ENCODE data around the gene ARPC2. TPM values are rescaled to one million over a fixed set of nuclear protein-coding genes. Genes with fewer than 3 reads are reported as not detected.

Gene ARPC2
- total RNA-seq, 2 experiments from 2014 or later: 461 to 475 TPM

- Mint-ChIP-seq H3K4me3 (no peak overlapping the region), H3K4me1 (ENCODE audit: low read depth) (peaks cover 35% of the 10 kb centered on the region), H3K9me3 (no peaks in the 10 kb centered on the region), H3K27me3 (ENCODE audit: low read depth) (no peaks in the 10 kb centered on the region), H3K36me3 (ENCODE audit: low read depth) (peaks cover 71% of the 10 kb centered on the region), H3K27ac (peak overlapping the region; percentile 65)
- CTCF ChIA-PET: interaction anchor here (0.6 to 2.1 kb wide), 4 partner anchors 10 to 38 kb away, joined by 3 to 6 read pairs (median 4); no protein-coding TSS in a partner anchor
- intact Hi-C loops (cut with micrococcal nuclease): no loop called here
- DNase-seq: no peak
These were observed 17.5 kb downstream of the ARPC2 start for GRCh38 chr2:218234521-218234920.

- peak overlapping the region; percentile 65 for H3K27ac Mint-ChIP-seq
- H3K27me3 Mint-ChIP-seq (ENCODE audit: low read depth): no peaks in the 10 kb centered on the region
- H3K4me1 Mint-ChIP-seq (ENCODE audit: low read depth): peaks cover 31% of the 10 kb centered on the region
- CTCF ChIA-PET: interaction anchor here (0.6 to 1.3 kb wide), 3 partner anchors 9 to 37 kb away, joined by 3 to 4 read pairs (median 3); no protein-coding TSS in a partner anchor
- no peak overlapping the region for H3K4me3 Mint-ChIP-seq
- no peak for DNase-seq
- intact Hi-C loops (cut with micrococcal nuclease): no loop called here
- peaks cover 73% of the 10 kb centered on the region for H3K36me3 Mint-ChIP-seq (ENCODE audit: low read depth)
- no peaks in the 10 kb centered on the region for H3K9me3 Mint-ChIP-seq
These were observed 18.0 kb downstream of the ARPC2 start for GRCh38 chr2:218235017-218235416.

DNA sequence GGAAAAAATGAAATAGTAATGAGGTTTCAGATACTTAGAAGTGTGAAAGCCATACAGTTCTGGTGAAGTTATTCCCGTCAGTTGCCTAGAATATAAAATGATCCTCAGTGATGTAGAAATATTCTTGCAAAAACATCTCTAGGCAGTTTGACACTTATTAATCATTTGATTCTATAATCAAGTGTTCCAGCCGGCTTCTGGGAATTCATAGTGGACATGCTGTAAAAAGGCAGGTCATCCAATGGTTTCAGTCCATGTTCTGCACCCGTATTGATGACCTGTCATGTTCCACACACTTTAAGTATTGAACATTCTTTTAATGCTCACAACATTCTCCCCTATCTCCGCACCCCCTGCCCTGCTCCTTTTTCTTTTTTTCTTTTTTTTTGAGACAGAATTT is 19.8 kb downstream of the ARPC2 start:
- H3K36me3 Mint-ChIP-seq (ENCODE audit: low read depth): peaks cover 67% of the 10 kb centered on the region
- no peak overlapping the region for H3K27ac Mint-ChIP-seq
- H3K9me3 Mint-ChIP-seq: no peaks in the 10 kb centered on the region
- CTCF ChIA-PET: interaction anchor here (0.7 to 1.9 kb wide), 2 partner anchors 20 to 1058 kb away, joined by 3 to 9 read pairs; no protein-coding TSS in a partner anchor
- no peak for DNase-seq
- H3K4me3 Mint-ChIP-seq: no peak overlapping the region
- intact Hi-C loops (cut with micrococcal nuclease): no loop called here
- no peaks in the 10 kb centered on the region for H3K27me3 Mint-ChIP-seq (ENCODE audit: low read depth)
- H3K4me1 Mint-ChIP-seq (ENCODE audit: low read depth): peaks cover 16% of the 10 kb centered on the region

GRCh38 chr2:218238887-218239286 is 21.9 kb downstream of the ARPC2 start:
- Mint-ChIP-seq H3K36me3 (ENCODE audit: low read depth) (peaks cover 62% of the 10 kb centered on the region), H3K4me3 (no peak overlapping the region), H3K9me3 (no peaks in the 10 kb centered on the region), H3K27ac (peak overlapping the region; percentile 41), H3K4me1 (ENCODE audit: low read depth) (peaks cover 11% of the 10 kb centered on the region), H3K27me3 (ENCODE audit: low read depth) (no peaks in the 10 kb centered on the region)
- intact Hi-C loops (cut with micrococcal nuclease): no loop called here
- CTCF ChIA-PET: no interaction called here
- DNase-seq: no peak

- H3K9me3 Mint-ChIP-seq: no peaks in the 10 kb centered on the region
- peak overlapping the region; percentile 46 for H3K27ac Mint-ChIP-seq
- peaks cover 6% of the 10 kb centered on the region for H3K4me1 Mint-ChIP-seq (ENCODE audit: low read depth)
These were observed 27.2 kb downstream of the ARPC2 start for GRCh38 chr2:218244204-218244603.

GRCh38 chr2:218244665-218245064 is 27.7 kb downstream of the ARPC2 start:
- peaks cover 60% of the 10 kb centered on the region for H3K36me3 Mint-ChIP-seq (ENCODE audit: low read depth)
- CTCF ChIA-PET: interaction anchor here (1.1 to 4.8 kb wide), 4 partner anchors 10 to 15 kb away, joined by 3 to 24 read pairs (median 14); no protein-coding TSS in a partner anchor
- peaks cover 6% of the 10 kb centered on the region for H3K4me1 Mint-ChIP-seq (ENCODE audit: low read depth)
- intact Hi-C loops (cut with micrococcal nuclease): no loop called here
- H3K4me3 Mint-ChIP-seq: no peak overlapping the region
- H3K27ac Mint-ChIP-seq: peak overlapping the region; percentile 46
- H3K9me3 Mint-ChIP-seq: no peaks in the 10 kb centered on the region
- no peaks in the 10 kb centered on the region for H3K27me3 Mint-ChIP-seq (ENCODE audit: low read depth)
- DNase-seq: no peak

More at GRCh38 chr2:218244204-218244603, 27.2 kb downstream of the ARPC2 start:
- Mint-ChIP-seq H3K36me3 (ENCODE audit: low read depth) (peaks cover 59% of the 10 kb centered on the region), H3K27me3 (ENCODE audit: low read depth) (no peaks in the 10 kb centered on the region), H3K4me3 (no peak overlapping the region)
- intact Hi-C loops (cut with micrococcal nuclease): no loop called here
- no peak for DNase-seq
- CTCF ChIA-PET: interaction anchor here (1.1 to 4.8 kb wide), 4 partner anchors 9 to 14 kb away, joined by 3 to 24 read pairs (median 14); no protein-coding TSS in a partner anchor

GRCh38 chr2:218245214-218245613 is 28.2 kb downstream of the ARPC2 start:
- H3K36me3 Mint-ChIP-seq (ENCODE audit: low read depth): peaks cover 61% of the 10 kb centered on the region
- H3K4me3 Mint-ChIP-seq: no peak overlapping the region
- peak overlapping the region; percentile 46 for H3K27ac Mint-ChIP-seq
- intact Hi-C loops (cut with micrococcal nuclease): no loop called here
- H3K27me3 Mint-ChIP-seq (ENCODE audit: low read depth): no peaks in the 10 kb centered on the region
- no peaks in the 10 kb centered on the region for H3K9me3 Mint-ChIP-seq
- CTCF ChIA-PET: interaction anchor here (1.3 to 4.8 kb wide), 3 partner anchors 12 to 15 kb away, joined by 4 to 24 read pairs (median 23); no protein-coding TSS in a partner anchor
- DNase-seq: no peak
- peaks cover 5% of the 10 kb centered on the region for H3K4me1 Mint-ChIP-seq (ENCODE audit: low read depth)

GRCh38 chr2:218249691-218250090 is 32.7 kb downstream of the ARPC2 start:
- Mint-ChIP-seq H3K27me3 (ENCODE audit: low read depth) (no peaks in the 10 kb centered on the region), H3K27ac (peak overlapping the region; percentile 65), H3K4me1 (ENCODE audit: low read depth) (no peaks in the 10 kb centered on the region), H3K9me3 (no peaks in the 10 kb centered on the region), H3K4me3 (no peak overlapping the region), H3K36me3 (ENCODE audit: low read depth) (peaks cover 67% of the 10 kb centered on the region)
- DNase-seq: no peak
- intact Hi-C loops (cut with micrococcal nuclease): no loop called here
- CTCF ChIA-PET: no interaction called here

GRCh38 chr2:218252509-218253231 is 35.7 kb downstream of the ARPC2 start:
- no peak for DNase-seq
- H3K36me3 Mint-ChIP-seq (ENCODE audit: low read depth): peaks cover 50% of the 10 kb centered on the region
- peaks cover 13% of the 10 kb centered on the region for H3K4me1 Mint-ChIP-seq (ENCODE audit: low read depth)
- H3K27ac Mint-ChIP-seq: peak overlapping the region; percentile 70
- intact Hi-C loops (cut with micrococcal nuclease): no loop called here
- CTCF ChIA-PET: interaction anchor here (0.5 to 1.1 kb wide), 3 partner anchors 21 to 96 kb away, joined by 3 to 4 read pairs (median 3); no protein-coding TSS in a partner anchor
- no peak overlapping the region for H3K4me3 Mint-ChIP-seq
- H3K27me3 Mint-ChIP-seq (ENCODE audit: low read depth): no peaks in the 10 kb centered on the region
- H3K9me3 Mint-ChIP-seq: no peaks in the 10 kb centered on the region

DNA sequence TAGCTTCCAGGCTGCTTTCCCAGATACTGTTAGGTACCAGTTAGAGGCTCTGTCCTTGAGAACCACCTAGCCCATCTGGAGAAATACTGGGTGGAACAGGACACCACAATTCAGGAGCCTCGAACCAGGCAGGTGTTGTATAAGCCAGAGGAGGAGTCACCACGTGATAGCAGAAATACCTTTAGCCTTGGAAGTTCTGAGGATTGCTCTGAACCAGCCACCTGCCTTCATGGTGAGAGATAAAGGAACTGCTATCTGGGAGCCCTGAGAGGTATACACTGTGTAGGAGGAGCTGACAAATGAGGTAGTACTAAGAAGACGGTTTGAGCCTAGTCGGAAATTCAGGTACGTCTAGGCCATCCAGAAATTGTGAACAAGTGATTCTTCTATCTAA is 36.2 kb downstream of the ARPC2 start:
- H3K27me3 Mint-ChIP-seq (ENCODE audit: low read depth): no peaks in the 10 kb centered on the region
- CTCF ChIA-PET: interaction anchor here (0.6 to 1.1 kb wide), 2 partner anchors 20 to 94 kb away, joined by 3 to 4 read pairs; no protein-coding TSS in a partner anchor
- peak overlapping the region; percentile 70 for H3K27ac Mint-ChIP-seq
- H3K4me3 Mint-ChIP-seq: no peak overlapping the region
- no peaks in the 10 kb centered on the region for H3K9me3 Mint-ChIP-seq
- intact Hi-C loops (cut with micrococcal nuclease): no loop called here
- peaks cover 14% of the 10 kb centered on the region for H3K4me1 Mint-ChIP-seq (ENCODE audit: low read depth)
- DNase-seq: no peak
- H3K36me3 Mint-ChIP-seq (ENCODE audit: low read depth): peaks cover 46% of the 10 kb centered on the region

GRCh38 chr2:218255446-218255845 is 38.5 kb downstream of the ARPC2 start:
- peaks cover 31% of the 10 kb centered on the region for H3K36me3 Mint-ChIP-seq (ENCODE audit: low read depth)
- no peak for DNase-seq
- no peak overlapping the region for H3K4me3 Mint-ChIP-seq
- CTCF ChIA-PET: interaction anchor here (1.1 to 3.0 kb wide), 3 partner anchors 11 to 68 kb away, joined by 3 to 20 read pairs (median 3); no protein-coding TSS in a partner anchor
- H3K9me3 Mint-ChIP-seq: no peaks in the 10 kb centered on the region
- intact Hi-C loops (cut with micrococcal nuclease): no loop called here
- no peaks in the 10 kb centered on the region for H3K27me3 Mint-ChIP-seq (ENCODE audit: low read depth)
- H3K4me1 Mint-ChIP-seq (ENCODE audit: low read depth): peaks cover 18% of the 10 kb centered on the region
- H3K27ac Mint-ChIP-seq: peak overlapping the region; percentile 73

GRCh38 chr2:218256612-218257350 is 39.8 kb downstream of the ARPC2 start:
- Mint-ChIP-seq H3K27ac (peak overlapping the region; percentile 87), H3K4me3 (no peak overlapping the region), H3K9me3 (no peaks in the 10 kb centered on the region), H3K36me3 (ENCODE audit: low read depth) (peaks cover 21% of the 10 kb centered on the region), H3K27me3 (ENCODE audit: low read depth) (no peaks in the 10 kb centered on the region), H3K4me1 (ENCODE audit: low read depth) (peaks cover 18% of the 10 kb centered on the region)
- CTCF ChIA-PET: interaction anchor here (0.7 to 3.0 kb wide), 20 partner anchors 12 to 100 kb away, joined by 3 to 24 read pairs (median 5); partner anchors contain the start of genes ARPC2, CATIP and PNKD
- intact Hi-C loops (cut with micrococcal nuclease): loop anchor here (1.0 kb wide), 4 partner anchors 27 to 87 kb away; no protein-coding TSS in a partner anchor
- no peak for DNase-seq
